Ishikawa (cell line): ENCODE measurements around the gene PCSK4.
A peak's percentile ranks its signal among the peaks of the same experiment; 100 is the strongest.

Experiments
- CREB1 ChIP-seq: IDR thresholded peaks from 2 replicates; pipeline ENCODE4 v1.6.1; 2012; ENCODE audit warnings: low read depth
- TAF1 ChIP-seq: IDR thresholded peaks from 2 replicates; pipeline ENCODE4 v1.6.1; 2012; ENCODE audit warnings: low read depth, mild to moderate bottlenecking
- YY1 ChIP-seq: IDR thresholded peaks from 2 replicates; pipeline ENCODE4 v1.6.1; 2012; ENCODE audit warnings: low read depth
- ZBTB7A ChIP-seq: IDR thresholded peaks from 2 replicates; pipeline ENCODE4 v1.6.1; 2012; ENCODE audit warnings: low read depth
- TF ChIP-seq, protein P1 (sequence below): IDR thresholded peaks from 2 replicates; pipeline ENCODE4 v1.6.1; 2012

DNA sequence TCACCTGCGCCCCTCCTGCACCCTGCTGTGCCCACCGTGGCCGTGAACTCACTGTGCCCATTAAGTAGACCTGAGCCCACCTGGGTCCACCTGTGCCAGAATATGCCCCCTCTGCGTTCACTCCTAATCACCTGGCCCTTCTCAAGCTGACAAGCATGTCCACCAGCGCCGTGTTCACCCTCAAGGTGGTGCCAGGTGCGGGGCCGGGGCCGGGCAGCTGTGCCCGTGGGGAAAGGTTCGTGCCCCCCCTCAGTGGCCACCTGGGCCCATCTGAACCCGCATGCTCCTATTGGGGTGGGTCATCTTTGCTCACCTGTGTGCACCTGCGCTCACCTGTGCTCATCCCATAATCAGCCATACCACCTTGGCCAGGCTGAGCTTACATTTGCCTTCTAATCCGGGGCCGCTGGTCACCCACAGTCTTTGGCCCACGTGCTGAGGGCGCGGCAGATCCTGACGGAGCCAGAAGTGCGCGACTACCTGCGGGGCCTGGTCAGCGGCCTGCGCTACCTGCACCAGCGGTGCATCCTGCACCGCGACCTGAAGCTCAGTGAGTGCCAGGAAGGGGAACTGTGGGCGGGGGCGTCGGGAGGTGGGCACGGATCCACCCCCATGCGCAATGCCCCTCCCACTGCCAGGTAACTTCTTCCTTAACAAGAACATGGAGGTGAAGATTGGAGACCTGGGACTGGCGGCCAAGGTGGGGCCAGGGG lies 36.1 kb upstream of the PCSK4 start:
- no peak for TF ChIP-seq CREB1
- TF ChIP-seq ZBTB7A = no peak
- TF ChIP-seq YY1 = no peak
- TF ChIP-seq, protein P1, sequence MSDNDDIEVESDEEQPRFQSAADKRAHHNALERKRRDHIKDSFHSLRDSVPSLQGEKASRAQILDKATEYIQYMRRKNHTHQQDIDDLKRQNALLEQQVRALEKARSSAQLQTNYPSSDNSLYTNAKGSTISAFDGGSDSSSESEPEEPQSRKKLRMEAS = peak; percentile 45; the same call in 1 of the 2 replicates
- no peak for TF ChIP-seq TAF1
